CD4-positive, CD25-positive, alpha-beta regulatory T cell (primary cell): ENCODE measurements around the gene STRAP. TPM values are rescaled to one million over a fixed set of nuclear protein-coding genes. Genes with fewer than 3 reads are reported as not detected.

Experiments used
- ATAC-seq, 2 donors: fragments of 150-1000 bp; cut with Tn5 transposase; one replicate each; pipeline ENCODE4 v1.10.0; 2021; ENCODE audit warnings: low read depth in 2 of 2, moderate number of reproducible peaks in 2 of 2, moderate library complexity in 1 of 2
- DNase-seq, 3 donors: peaks; one replicate each; pipeline versions ENCODE4 v3.0.0 to v3.0.0-alpha.2; 2012 to 2022; ENCODE audit warnings: mixed read lengths in 1 of 3
- H3K27ac ChIP-seq: one replicate; pipeline ENCODE4 v1.7.0; 2013; ENCODE audit warnings: mild to moderate bottlenecking, low read length; ENCODE audit not compliant: insufficient read depth, poor library complexity, severe bottlenecking
- H3K27me3 ChIP-seq: one replicate; pipeline ENCODE4 v1.7.0; 2013; ENCODE audit warnings: low read length; ENCODE audit not compliant: control insufficient read depth, insufficient read depth
- H3K36me3 ChIP-seq: one replicate; pipeline ENCODE4 v1.7.0; 2013; ENCODE audit warnings: mild to moderate bottlenecking, low read length, moderate library complexity; ENCODE audit not compliant: control insufficient read depth, insufficient read depth
- H3K4me1 ChIP-seq: 2 replicates; pipeline ENCODE4 v1.7.0; 2013; ENCODE audit warnings: mild to moderate bottlenecking, low read length; ENCODE audit not compliant: insufficient read depth, control insufficient read depth, poor library complexity, severe bottlenecking
- H3K4me3 ChIP-seq: one replicate; pipeline ENCODE4 v1.7.0; 2013; ENCODE audit warnings: low read depth, mild to moderate bottlenecking, low read length, moderate library complexity
- H3K9me3 ChIP-seq, 2 experiments: 1 replicate in 1 of 2; 2 replicates in 1 of 2; pipeline ENCODE4 v1.7.0; 2013; ENCODE audit warnings: low read length in 2 of 2, mild to moderate bottlenecking in 1 of 2, moderate library complexity in 1 of 2; ENCODE audit not compliant: control insufficient read depth in 2 of 2
- H3K27ac Mint-ChIP-seq, 3 donors: one replicate each; pipeline ENCODE4 v1.8.0; 2020 to 2022; ENCODE audit warnings: mild to moderate bottlenecking in 3 of 3, mixed read lengths in 3 of 3, moderate library complexity in 2 of 3
- H3K27me3 Mint-ChIP-seq: one replicate; pipeline ENCODE4 v1.8.0; 2022; ENCODE audit warnings: mild to moderate bottlenecking, mixed read lengths
- H3K36me3 Mint-ChIP-seq: one replicate; pipeline ENCODE4 v1.8.0; 2020; ENCODE audit warnings: mixed read lengths
- H3K4me1 Mint-ChIP-seq, 4 donors: one replicate each; pipeline ENCODE4 v1.8.0; 2020 to 2022; ENCODE audit warnings: mixed read lengths in 4 of 4, mild to moderate bottlenecking in 1 of 4
- H3K4me3 Mint-ChIP-seq, 4 donors: one replicate each; pipeline ENCODE4 v1.8.0; 2020 to 2022; ENCODE audit warnings: mild to moderate bottlenecking in 4 of 4, mixed read lengths in 4 of 4, moderate library complexity in 3 of 4
- H3K9me3 Mint-ChIP-seq, 7 donors: one replicate each; pipeline ENCODE4 v1.8.0; 2020 to 2022; ENCODE audit warnings: mixed read lengths in 7 of 7, mild to moderate bottlenecking in 3 of 7, moderate library complexity in 2 of 7
- polyA plus RNA-seq, 4 donors: library from polyadenylated mRNA; unstranded; fragments of 300-500 nt; fragmentation: Illumina TruSeq; gene quantifications; one replicate each; pipeline ENCODE4 v1.2.3, GENCODE V29; 2021
- total RNA-seq: library from RNA; stranded (reverse); gene quantifications from one replicate; pipeline ENCODE4 v1.2.3, GENCODE V29; 2022

STRAP gene
- total and polyA plus RNA-seq, 5 donors from 2014 or later, result 106 to 130 (median 116) TPM

DNA sequence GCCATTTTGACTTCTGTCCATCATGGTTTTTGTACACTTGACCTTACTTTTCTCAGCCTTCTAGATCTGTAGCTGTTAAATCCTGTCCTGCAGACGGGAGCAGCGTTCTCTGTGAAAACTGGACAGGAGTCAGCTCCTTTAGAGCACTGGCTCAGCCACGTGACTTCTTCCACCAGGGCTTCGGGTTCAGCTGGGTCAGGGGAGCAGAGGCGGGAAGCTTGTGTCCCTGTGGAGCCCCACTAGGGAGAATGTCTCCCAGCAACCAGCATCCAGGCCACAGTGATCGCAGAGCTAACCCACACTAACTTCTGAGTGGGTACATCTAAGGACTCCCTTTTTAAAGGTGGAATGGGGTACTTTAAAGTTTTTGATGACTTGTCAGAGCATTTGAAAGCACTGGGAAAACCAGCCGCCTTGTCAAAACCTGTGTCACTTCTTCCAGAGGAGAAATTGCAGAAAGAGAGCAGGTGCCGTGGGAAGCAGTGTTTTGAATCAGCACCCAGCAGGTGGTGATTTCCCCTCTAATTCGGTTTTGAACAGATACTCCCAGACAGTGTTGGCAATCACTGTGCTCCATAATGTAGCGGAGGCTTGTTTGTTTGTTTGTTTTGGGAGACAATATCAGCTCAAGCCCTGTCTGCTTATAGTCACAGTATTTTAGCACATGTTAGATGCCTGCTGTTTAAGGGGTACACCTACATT lies 46.8 kb downstream of the STRAP start:
- H3K4me1 ChIP-seq, result no peaks in the 10 kb centered on the region
- no peak for DNase-seq
- peaks cover 7% of the 10 kb centered on the region for H3K36me3 Mint-ChIP-seq
- H3K4me1 Mint-ChIP-seq, result peaks cover 0 to 16% (median 8%) of the 10 kb centered on the region in 4 donors
- H3K27me3 Mint-ChIP-seq, result no peaks in the 10 kb centered on the region
- no peak overlapping the region for H3K27ac ChIP-seq
- H3K36me3 ChIP-seq, result no peaks in the 10 kb centered on the region
- no peak overlapping the region for H3K4me3 Mint-ChIP-seq
- H3K27me3 ChIP-seq, result no peaks in the 10 kb centered on the region
- H3K4me3 ChIP-seq, result no peak overlapping the region
- H3K9me3 Mint-ChIP-seq, result peaks cover 0 to 3% (median 0%) of the 10 kb centered on the region in 7 donors
- no peaks in the 10 kb centered on the region for H3K9me3 ChIP-seq
- no peak for ATAC-seq
- H3K27ac Mint-ChIP-seq, result no peak overlapping the region

DNA sequence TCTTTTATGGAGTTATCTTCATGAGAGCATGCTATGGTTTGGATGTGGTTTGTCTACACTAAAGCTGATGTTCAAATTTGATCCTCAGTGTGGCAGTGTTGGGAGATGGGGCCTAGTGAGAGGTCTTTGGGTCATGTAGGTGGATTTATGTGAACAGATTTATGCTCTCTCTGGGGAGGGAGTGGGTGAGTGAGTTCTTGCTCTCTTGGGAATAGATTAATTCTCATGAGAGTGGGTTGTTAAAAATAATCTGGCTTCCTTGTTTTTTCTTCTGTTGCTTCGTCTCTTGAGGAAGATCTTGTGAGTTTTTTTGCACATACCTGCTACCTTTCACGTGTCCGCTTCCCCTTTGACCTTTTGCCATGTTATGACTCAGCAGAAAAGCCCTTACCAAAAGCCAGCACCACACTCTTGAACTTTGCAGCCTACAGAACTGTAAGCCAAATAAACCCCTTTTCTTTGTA lies 49.4 kb downstream of the STRAP start:
- Mint-ChIP-seq H3K27ac (no peak overlapping the region), H3K36me3 (peaks cover 7% of the 10 kb centered on the region), H3K27me3 (no peaks in the 10 kb centered on the region), H3K4me1 (peaks cover 0 to 20% (median 6%) of the 10 kb centered on the region in 4 donors), H3K4me3 (no peak overlapping the region), H3K9me3 (peaks cover 0 to 2% (median 0%) of the 10 kb centered on the region in 7 donors)
- no peaks in the 10 kb centered on the region for H3K36me3 ChIP-seq
- H3K4me3 ChIP-seq, result no peak overlapping the region
- ATAC-seq (no peak), DNase-seq (no peak)
- H3K9me3 ChIP-seq, result no peaks in the 10 kb centered on the region
- no peak overlapping the region for H3K27ac ChIP-seq
- H3K4me1 ChIP-seq, result no peaks in the 10 kb centered on the region
- no peaks in the 10 kb centered on the region for H3K27me3 ChIP-seq

DNA sequence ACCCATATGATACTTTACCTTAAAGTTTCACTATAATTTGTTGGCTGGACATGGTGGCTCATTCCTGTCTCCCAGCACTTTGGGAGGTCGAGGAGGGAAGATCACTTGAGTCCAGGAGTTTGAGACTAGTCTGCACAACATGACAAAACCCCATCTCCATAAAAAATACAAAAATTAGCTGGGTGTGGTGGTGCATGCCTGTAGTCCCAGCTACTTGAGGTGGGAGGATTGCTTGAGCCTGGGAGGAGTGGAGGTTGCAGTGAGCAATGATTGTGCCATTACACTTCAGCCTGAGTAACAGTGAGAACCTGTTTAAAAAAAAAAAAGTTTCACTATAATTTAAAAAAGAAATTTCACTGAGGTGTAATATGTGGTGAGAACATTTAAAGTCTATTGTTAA lies 50.1 kb downstream of the STRAP start:
- peaks cover 0 to 16% (median 11%) of the 10 kb centered on the region in 4 donors for H3K4me1 Mint-ChIP-seq
- no peak for ATAC-seq
- no peak overlapping the region for H3K4me3 Mint-ChIP-seq
- H3K9me3 Mint-ChIP-seq, result peaks cover 0 to 5% (median 0%) of the 10 kb centered on the region in 7 donors
- no peak overlapping the region for H3K27ac Mint-ChIP-seq
- H3K27ac ChIP-seq, result no peak overlapping the region
- no peaks in the 10 kb centered on the region for H3K4me1 ChIP-seq
- no peaks in the 10 kb centered on the region for H3K36me3 ChIP-seq
- H3K9me3 ChIP-seq, result no peaks in the 10 kb centered on the region
- no peak for DNase-seq
- H3K27me3 Mint-ChIP-seq, result no peaks in the 10 kb centered on the region
- no peaks in the 10 kb centered on the region for H3K27me3 ChIP-seq
- H3K4me3 ChIP-seq, result no peak overlapping the region
- peaks cover 7% of the 10 kb centered on the region for H3K36me3 Mint-ChIP-seq

DNA sequence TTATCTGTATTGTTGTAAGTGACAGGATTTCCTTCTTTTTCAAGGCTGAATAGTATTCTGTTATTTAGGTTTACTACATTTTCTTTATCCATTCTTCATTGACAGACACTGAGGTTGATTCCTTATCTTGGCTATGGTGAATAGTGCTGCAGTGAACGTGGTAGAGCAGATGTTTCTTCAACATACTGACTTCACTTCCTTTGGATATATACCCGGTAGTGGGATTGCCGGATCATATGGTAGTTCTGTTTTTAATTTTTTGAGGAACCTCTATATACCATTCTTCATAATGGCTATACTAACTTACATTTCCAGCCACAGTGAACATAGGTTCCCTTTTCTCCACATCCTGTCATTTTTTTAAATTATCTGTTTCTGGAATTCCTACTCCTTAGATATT lies 50.8 kb downstream of the STRAP start:
- Mint-ChIP-seq H3K36me3 (peaks cover 7% of the 10 kb centered on the region), H3K27me3 (no peaks in the 10 kb centered on the region), H3K27ac (no peak overlapping the region), H3K4me1 (peaks cover 0 to 19% (median 16%) of the 10 kb centered on the region in 4 donors), H3K9me3 (peaks cover 0 to 7% (median 2%) of the 10 kb centered on the region in 7 donors), H3K4me3 (no peak overlapping the region)
- Histone ChIP-seq H3K27me3 (no peaks in the 10 kb centered on the region), H3K9me3 (no peaks in the 10 kb centered on the region), H3K4me1 (no peaks in the 10 kb centered on the region), H3K27ac (no peak overlapping the region), H3K36me3 (no peaks in the 10 kb centered on the region), H3K4me3 (no peak overlapping the region)
- ATAC-seq, result no peak
- DNase-seq, result no peak

DNA sequence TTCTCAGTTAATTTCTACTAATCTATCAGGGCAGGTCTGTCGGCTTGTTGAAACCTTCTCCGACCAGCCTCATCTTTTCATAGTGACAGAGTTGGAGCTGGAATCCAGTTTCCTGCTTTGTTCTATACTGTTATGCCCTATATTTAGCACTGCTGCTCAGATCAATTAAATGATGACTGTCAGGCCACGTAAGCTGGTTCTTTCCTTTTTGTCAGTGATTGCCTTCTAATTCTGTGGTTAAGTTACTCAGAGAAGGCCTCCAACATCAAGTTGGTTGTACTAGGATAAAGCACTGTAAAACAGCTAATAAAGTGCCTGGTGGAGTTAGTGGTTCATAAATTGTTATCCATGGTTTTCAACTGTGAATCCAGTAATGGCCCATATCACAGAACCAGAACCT lies 51.6 kb downstream of the STRAP start:
- Mint-ChIP-seq H3K27me3 (no peaks in the 10 kb centered on the region), H3K4me3 (no peak overlapping the region), H3K27ac (no peak overlapping the region), H3K4me1 (peaks cover 0 to 19% (median 16%) of the 10 kb centered on the region in 4 donors), H3K36me3 (peaks cover 7% of the 10 kb centered on the region), H3K9me3 (peaks cover 0 to 8% (median 2%) of the 10 kb centered on the region in 7 donors)
- H3K4me1 ChIP-seq, result no peaks in the 10 kb centered on the region
- DNase-seq (no peak), ATAC-seq (no peak)
- H3K27ac ChIP-seq, result no peak overlapping the region
- H3K36me3 ChIP-seq, result no peaks in the 10 kb centered on the region
- H3K4me3 ChIP-seq, result no peak overlapping the region
- H3K9me3 ChIP-seq, result peaks cover 0 to under 1% of the 10 kb centered on the region in 2 experiments
- no peaks in the 10 kb centered on the region for H3K27me3 ChIP-seq

DNA sequence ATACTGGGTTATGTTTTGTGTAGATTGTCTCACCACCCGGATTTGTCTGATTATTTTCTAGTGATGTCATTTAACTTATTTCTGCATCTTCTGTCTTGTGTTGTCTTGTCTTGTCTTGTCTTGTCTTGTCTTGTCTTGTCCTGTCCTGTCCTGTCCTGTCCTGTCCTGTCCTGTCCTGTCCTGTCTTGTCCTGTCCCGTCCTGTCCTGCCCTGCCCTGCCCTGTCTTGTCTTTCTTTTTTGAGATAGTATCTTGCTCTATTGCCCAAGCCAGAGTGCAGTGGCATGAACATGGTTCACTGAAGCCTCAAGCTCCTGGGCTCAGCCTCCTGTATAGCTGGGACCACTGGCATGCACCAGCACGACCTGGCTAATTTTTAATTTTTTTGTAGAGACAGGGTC lies 54.6 kb downstream of the STRAP start:
- H3K4me3 Mint-ChIP-seq, result no peak overlapping the region

DNA sequence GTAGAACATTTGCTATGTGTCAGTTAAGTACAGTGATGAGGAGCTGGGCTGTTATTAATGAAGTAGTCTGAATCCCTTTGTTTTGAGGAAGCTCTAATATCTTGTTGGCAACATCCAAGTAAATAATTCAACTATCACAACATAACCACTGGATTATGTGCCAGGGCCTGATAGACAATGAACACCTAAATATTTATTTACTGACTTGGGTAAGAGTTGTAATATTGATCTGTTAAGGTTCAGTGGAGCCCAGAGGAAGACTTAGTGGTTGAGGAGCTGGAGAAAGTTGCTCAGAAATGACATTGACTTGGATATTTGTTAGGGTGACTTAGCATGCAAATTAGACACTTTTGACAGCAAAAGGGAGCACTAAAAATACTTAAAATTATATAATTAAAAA lies 55.7 kb downstream of the STRAP start:
- Mint-ChIP-seq H3K9me3 (peaks cover 0 to 15% (median 8%) of the 10 kb centered on the region in 7 donors), H3K27me3 (no peaks in the 10 kb centered on the region), H3K4me3 (no peak overlapping the region), H3K4me1 (peaks cover 4 to 16% (median 12%) of the 10 kb centered on the region in 4 donors), H3K27ac (no peak overlapping the region), H3K36me3 (peaks cover 5% of the 10 kb centered on the region)
- ATAC-seq (no peak), DNase-seq (no peak)
- no peak overlapping the region for H3K4me3 ChIP-seq
- H3K36me3 ChIP-seq, result no peaks in the 10 kb centered on the region
- H3K27ac ChIP-seq, result no peak overlapping the region
- peaks cover 0 to 4% of the 10 kb centered on the region in 2 experiments for H3K9me3 ChIP-seq
- H3K4me1 ChIP-seq, result no peaks in the 10 kb centered on the region
- H3K27me3 ChIP-seq, result no peaks in the 10 kb centered on the region

More for the DNA sequence above, 54.6 kb downstream of the STRAP start:
- Mint-ChIP-seq H3K36me3 (peaks cover 7% of the 10 kb centered on the region), H3K27me3 (no peaks in the 10 kb centered on the region), H3K4me1 (peaks cover 4 to 15% (median 13%) of the 10 kb centered on the region in 4 donors), H3K27ac (no peak overlapping the region), H3K9me3 (peaks cover 0 to 10% (median 8%) of the 10 kb centered on the region in 7 donors)
- Histone ChIP-seq H3K27ac (no peak overlapping the region), H3K27me3 (no peaks in the 10 kb centered on the region), H3K9me3 (peaks cover 0 to 4% of the 10 kb centered on the region in 2 experiments), H3K4me1 (no peaks in the 10 kb centered on the region), H3K4me3 (no peak overlapping the region), H3K36me3 (no peaks in the 10 kb centered on the region)
- ATAC-seq (no peak), DNase-seq (no peak)

DNA sequence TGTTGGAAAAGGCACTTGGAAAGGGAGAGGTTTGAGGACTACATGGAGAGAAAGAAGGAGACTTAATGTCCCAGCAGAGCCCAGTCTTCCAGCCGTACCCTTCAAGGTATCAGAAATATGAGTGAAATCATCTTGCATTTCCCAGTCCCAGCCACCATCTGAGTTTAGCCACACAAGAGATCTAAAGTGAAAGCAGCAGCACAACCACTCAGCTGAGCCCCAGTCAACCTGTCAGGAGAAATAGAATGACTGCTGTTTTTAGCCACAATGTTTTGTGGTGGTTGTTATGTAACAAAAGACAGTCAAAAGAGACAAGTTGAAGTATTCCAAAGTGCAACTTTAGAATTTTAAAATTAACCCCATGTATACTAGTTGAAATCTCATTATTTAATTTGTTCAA lies 56.9 kb downstream of the STRAP start:
- Mint-ChIP-seq H3K4me3 (no peak overlapping the region), H3K27ac (no peak overlapping the region), H3K9me3 (peaks cover 3 to 17% (median 8%) of the 10 kb centered on the region in 7 donors), H3K36me3 (peaks cover 5% of the 10 kb centered on the region), H3K27me3 (no peaks in the 10 kb centered on the region), H3K4me1 (peaks cover 4 to 16% (median 13%) of the 10 kb centered on the region in 4 donors)
- H3K36me3 ChIP-seq, result no peaks in the 10 kb centered on the region
- DNase-seq (no peak), ATAC-seq (no peak)
- no peak overlapping the region for H3K27ac ChIP-seq
- H3K9me3 ChIP-seq, result peaks cover 0 to 7% of the 10 kb centered on the region in 2 experiments
- no peak overlapping the region for H3K4me3 ChIP-seq
- no peaks in the 10 kb centered on the region for H3K27me3 ChIP-seq
- H3K4me1 ChIP-seq, result no peaks in the 10 kb centered on the region
